Superior temporal gyrus (tissue), 1 donor: Measurements from ENCODE around the gene ADAMTS15.

Experiments used
- DNase-seq: peaks from one replicate; pipeline ENCODE4 v3.0.0-alpha.2; 2016; ENCODE audit errors: extremely low spot score

The ADAMTS15 gene

DNA sequence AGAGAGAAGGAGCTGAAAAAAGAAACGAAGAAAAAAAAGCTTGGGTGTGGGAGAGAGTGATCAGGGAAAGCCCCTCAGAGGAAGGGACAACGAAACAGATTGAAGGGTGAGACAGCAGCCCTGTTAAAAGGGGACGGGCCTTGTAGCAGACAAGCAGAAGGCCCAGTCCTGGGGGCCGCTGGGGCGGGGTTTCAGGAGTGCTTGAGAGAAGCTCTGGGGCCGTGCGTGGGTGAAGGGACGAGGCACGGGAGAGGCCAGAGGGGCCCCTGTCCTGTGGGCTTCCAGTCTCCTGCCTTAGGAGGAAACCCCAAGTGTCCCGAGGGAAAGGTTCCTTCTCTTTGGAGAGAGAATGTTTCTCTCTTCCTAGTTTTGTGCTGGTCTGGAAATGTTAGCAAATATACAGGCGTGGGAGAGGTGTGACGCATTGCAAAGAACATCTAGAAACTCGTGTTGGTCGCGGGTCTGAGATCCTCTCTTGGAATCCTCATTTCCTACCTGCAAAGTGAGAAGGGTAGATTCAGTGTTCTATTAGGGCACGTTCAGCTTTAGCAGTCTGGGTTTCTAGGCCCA, 28.6 kb downstream of the ADAMTS15 start:
- DNase-seq: peak; percentile 18

DNA sequence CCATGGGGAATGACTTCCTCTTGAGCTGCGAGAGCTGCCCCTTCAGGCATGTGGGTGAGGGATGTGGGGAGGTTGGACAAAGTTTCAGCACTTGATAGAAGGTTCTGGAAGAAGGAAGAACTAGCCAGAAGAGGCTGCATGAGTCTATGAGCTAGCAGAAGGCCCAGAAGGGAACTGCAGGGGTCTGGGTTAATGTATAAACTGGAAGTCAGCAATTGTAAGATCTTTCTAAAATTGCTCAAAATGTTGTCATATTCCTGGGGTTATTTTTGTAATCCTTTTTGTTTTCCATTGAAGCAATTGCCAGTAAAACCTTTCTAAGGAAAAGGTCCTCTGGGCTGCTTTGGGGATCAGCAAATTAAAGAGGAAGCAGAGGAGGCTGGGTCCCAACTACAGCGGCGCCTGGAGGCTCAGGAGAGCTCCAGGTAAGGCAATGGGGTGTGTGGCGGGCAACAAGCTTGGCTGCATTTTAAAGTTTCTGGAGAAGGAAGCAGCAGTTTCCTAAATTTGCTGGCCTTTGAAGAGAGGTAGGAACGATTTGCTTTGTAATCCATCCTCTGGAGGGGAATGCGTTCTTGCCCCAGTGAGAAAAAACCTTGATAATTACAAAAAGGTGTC, 29.2 kb downstream of the ADAMTS15 start:
- no peak for DNase-seq

DNA sequence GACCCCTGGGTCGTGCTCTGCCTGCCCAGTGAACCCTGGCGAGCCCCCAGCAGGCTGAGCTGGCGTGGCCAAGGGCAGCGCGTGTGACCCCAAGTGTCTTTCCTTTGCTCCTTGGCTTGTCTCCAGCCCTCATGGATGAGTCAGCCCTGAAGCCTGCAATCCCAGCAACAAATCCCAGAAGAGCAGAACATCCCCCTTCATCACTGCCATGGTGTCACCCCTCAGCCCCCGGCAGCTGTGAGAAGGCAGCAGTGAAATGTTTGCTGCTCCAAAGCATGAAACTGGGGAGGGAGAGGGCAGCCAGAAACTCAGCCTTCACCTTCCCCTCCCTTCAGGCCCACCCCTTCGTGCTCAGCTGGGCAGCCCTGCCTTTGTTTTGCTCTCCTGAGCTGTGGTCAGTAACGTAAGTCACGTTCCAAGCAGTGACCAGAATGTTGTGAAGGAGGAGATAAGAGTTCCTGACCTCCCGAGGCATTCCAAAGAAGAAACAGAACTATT, 29.8 kb downstream of the ADAMTS15 start:
- DNase-seq: no peak

DNA sequence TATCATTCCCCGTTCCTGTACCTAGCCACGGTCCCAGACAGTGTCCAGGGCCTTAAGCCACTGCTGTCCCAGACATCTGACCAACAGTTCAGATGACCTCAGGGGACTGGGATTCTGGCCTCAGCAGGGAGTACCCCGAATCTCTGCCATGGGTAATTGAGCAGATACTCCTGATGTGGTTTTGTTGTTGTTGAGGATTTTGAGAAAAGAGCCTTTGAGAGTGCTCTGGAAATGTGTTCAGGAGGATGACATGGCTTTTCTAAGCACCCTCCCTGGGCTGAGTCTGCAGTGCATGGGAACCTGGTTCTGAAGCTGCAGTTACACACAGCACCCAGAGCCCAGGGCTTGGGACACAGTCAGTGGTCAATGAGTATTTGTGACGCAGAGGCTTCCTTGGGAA, 30.4 kb downstream of the ADAMTS15 start:
- no peak for DNase-seq

DNA sequence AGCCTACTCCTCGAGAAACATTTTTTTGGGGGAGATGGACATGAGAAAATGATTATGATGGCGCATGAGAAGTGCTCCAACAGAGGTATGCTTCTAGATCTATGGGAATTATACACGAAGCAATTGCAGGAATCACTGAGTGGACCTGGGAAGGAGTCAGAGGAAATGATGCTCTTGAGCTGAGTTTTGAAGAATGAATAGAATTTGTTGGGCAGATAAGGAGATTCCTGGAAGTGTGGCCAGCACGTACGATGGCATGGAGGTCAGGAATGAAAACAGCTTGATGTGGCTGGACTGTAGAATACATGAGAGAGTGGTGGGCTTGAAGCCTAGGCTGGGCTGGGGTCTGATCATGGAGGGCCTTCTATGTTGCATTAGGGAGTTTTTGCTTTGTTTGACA, 31.7 kb downstream of the ADAMTS15 start:
- DNase-seq: no peak

DNA sequence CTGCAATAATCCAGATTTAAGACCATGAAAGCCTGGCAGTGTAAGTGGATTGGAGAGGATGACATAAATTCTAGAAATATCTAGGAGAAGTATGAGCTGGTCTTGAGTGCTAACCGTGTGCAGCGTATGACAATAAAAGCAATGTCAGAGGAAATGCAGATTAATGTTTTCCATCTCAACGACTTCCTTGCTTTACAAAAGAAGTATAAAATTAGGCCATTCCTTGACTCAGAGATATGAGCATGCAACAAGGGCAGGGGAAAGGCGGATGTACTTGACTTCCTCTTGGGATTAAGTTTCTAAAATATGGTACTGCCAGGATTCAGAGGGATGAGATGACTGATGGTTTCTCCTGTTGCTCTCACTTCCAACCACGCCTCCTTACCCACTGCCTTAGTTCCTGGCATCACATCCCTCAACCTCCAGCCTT, 32.3 kb downstream of the ADAMTS15 start:
- no peak for DNase-seq

DNA sequence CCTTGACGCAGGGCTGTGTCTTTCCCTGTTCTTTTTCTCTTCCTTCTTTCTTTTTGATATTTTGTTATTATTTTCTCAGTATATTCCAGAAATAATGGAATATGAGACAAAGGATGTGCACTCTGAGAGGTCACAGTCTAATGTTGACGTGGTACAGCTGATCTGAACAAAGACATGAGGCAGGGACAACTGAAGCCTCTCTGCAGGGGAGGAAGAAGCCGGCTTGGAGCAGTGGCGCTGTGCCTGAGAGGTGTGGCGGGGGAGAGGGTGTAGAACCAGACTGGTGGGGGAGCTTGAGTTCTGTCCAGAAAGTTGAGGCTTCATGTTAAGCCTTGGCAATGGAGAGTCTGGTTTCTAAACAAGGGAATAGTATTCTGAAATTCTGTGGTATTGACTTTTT, 34.7 kb downstream of the ADAMTS15 start:
- DNase-seq: no peak

DNA sequence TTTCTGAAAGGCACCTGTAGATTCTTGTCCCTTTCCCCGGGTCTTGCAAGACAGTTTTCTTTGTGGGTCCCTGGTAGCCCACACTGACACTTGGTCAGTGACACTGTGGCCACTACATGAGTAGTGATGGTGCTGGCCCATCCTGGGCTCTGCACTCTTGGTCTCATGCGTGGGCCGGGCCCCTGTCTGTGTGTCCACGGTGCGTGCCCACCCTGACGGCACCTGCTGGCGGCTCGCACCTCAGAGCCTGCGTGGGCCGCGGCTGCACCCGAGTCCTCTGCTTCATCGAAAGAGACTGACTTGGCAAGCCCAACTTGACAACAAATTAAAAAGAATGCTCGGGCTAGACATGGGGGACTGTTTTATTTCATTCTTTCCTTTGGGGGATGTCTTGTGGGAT, 37.5 kb downstream of the ADAMTS15 start:
- no peak for DNase-seq

DNA sequence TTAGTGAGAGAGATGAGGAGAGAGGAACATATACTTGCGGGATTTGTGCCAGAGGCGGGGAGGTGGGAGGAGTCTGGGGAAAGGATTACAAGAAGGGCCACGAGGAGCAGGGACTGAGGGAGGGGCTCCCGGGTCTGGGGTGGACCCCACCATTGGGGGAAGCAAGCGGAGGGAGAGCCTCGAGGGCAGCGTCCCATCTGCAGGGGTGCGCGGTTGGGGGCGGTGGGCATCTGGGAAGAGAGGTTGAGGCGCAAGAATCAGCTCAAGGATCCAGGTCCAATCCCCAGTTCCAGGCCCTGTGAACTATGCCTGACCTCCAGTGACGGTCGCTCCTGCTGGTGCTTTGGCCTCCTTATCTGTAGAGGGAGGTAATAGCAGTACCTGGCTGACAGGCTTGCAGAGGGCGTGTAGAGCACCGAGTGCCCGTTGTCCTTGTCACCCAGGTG, 38.0 kb downstream of the ADAMTS15 start:
- DNase-seq: no peak

DNA sequence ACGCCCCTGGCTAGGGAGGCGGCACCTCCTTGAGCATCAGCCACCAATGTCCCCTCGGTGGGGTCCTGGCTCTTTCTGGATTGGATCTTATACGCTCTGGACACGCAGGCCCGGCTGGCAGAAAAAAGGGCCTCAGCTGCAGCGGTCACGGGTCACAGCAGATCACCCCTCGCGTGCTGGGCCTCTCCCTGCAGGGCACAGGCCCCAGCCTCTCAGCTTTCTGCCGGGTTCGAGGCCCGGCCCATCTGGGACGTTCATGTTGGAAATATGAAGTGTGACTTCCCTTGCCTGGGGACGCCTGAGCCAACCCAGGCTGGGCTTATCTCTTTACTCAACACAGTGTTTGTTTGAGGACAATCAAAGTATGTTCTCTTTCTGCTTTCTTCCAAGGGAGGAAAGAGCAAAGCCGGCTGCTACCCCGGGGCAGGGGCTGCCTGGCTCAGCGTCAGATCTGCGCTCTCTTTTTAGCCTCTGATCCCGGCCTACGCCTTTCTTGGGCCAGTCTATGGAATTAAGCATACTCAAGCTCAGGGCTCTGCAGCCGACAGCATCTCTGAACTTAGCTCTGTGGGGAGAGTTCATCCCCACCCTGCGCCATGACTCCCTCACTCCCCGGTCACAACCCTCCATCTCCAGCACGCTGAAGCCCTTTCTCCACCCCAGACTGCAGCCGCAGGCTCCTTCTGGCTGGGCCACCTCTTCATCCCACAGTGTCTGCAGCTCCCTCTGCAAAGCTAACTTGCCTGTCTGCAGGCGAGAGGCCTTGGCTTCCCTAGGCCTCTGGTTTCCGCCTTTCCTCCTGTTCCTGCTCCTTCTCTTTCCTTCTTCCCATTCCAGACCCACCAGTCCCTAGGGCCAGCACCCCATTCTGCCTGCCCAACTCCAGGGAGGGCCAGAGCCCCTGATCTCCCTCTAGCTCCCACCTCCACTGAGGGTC, 38.8 kb downstream of the ADAMTS15 start:
- no peak for DNase-seq

DNA sequence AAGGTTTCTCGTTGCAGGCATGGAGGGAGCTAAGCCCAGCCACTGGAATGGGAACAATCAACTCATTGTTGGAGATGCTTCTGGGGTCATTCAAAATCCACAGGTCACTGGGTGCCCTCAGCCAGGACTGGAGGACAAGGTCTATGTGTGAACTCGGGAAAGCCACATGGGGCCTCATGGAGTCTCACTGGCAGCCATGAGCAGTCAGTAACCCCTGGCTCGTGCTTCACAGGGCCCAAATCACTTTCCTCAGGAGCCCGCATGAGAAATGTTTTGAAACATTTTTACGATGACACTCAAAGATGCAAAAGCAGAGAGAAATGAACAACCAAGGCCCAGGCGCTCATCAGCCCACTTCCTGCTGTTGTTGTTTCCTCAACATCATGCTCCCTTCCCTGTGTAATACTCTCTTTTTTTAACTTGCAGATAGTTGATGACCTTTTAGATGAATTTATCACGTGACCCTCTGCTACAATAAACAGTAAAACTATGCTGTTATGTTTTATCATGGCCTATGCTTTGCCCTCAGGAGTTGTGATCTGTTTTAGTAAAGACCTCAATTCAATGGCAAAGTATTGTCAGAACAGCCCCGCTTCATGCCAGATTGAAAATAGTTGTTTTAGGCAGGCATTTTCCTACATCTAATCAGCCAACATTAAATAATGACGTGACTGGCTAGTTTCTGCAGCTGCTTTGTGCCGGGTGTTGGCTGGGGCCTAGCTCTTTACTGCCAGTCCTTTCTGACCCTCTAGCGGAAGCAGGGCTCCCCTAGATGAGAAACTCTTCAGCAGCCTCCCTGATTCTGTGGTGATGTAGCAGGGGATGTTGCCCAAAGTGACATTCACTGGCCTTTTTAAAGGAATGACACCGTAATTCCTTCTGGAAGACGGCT, 39.7 kb downstream of the ADAMTS15 start:
- DNase-seq: no peak

DNA sequence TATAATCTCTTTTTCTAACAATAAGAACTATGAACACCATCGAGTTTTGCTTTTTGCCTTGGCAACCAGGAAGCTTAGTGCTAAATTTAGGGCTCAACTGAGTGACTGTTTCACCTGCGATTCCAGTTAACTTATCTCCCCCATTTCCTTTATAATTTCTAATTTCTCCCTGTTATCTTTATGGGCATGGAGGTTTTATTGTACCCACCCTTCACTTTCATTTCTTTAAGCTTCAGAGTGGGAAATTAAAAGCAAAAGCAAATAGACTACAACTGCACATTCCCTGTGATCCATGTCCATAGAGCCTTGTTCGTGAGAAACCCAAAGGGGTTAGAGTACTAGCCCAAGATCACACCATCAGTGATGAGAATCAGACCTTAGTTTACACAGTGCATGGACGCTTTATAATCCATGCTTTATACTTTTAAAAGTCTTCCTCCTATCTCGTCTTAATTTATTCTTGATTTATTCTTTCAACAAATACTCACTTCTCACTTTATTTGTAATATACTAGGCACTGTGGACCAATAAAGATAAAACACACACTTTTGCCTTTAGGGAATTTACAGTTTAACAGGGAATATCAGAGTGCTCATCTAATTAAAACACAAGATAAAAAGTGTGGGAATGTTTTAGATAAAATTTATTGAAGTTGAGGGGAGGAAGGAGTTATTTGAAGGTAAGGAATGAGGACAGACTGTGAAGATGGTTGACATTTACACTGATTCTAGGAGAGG, 40.6 kb downstream of the ADAMTS15 start:
- DNase-seq: no peak

DNA sequence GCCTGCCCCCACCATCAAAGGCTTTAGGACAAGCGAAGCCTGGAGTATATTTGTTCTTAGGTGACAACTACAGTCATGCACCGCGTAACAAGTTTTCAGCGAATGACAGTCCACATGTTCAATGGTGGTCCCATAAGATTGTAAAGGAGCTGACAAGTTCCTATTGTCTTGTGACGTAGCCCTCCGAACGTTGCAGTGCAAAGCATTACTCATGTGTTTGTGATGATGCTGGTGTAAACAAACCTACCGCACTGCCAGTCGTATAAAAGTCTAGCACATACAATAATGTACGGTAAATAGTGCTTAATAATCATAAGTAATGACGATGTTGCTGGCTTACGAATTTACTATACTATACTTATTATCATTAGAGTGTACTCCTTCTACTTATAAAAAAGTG, 41.3 kb downstream of the ADAMTS15 start:
- no peak for DNase-seq

DNA sequence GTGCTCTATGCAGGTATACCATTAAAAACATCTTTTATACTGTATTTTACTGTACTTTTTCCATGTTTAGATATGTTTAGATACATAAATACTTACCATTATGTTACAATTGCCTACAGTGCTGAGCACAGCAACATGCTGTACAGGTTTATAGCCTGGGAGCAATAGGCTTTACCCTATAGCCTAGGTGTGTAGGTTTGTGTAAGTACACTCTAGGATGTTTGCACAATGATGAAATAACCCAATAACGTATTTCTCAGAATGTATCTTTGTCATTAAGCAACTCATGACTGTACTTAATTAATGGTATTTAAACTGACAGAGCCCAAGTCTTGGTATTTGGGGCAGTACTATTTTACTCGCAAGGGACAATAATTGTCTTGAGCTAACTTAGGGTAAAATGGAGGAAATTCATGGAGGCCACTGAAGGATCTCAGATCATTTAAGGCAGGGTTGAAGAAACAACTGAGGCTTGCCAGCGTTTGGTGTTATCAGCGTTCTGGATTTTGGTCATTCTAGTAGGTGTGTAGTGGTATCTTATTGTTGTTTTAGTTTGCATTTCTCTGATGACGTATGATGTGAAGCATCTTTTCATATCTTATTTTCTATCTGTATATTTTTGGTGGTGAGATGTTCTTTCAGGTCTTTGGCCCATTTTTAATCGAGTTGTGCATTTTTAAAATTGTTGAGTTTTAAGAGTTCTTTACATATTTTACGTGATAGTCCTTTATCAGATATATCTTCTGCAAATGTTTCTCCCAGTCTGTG, 42.4 kb downstream of the ADAMTS15 start:
- DNase-seq: no peak

DNA sequence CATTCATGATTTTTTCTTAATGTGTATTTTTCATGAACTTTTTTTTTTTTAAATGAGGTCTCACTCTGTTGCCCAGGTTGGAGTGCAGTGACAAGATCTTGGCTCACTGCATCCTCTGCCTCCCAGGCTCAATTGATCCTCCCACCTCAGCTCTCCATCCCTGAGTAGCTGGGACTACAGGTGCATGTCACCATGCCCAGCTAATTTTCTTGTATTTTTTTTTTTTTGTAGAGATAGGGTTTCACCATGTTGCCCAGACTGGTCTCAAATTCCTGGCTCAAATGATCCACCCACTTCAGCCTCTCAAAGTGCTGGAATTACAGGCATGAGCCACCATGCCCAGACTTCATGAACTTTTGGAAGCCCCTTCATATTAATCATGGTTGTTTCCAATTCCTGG, 49.7 kb downstream of the ADAMTS15 start:
- DNase-seq: no peak

DNA sequence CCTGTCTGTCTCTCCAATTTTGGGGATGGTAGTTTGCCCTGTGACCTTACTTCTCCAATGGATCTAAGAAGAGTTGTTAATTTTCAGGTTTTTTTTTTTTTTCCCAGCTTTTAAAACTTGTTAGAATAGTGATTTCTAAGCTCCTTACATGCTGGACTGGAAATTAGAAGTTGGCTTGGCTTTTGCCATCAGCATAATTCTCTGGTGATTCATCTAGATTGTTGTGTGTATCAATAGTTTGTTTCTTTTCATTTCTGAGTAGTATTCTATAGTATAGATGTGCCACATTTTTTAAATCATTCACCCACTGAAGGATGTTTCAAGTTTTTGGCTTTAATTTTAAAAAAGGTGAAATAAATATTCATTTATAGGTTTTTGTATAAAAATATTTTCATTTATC, 51.4 kb downstream of the ADAMTS15 start:
- no peak for DNase-seq

DNA sequence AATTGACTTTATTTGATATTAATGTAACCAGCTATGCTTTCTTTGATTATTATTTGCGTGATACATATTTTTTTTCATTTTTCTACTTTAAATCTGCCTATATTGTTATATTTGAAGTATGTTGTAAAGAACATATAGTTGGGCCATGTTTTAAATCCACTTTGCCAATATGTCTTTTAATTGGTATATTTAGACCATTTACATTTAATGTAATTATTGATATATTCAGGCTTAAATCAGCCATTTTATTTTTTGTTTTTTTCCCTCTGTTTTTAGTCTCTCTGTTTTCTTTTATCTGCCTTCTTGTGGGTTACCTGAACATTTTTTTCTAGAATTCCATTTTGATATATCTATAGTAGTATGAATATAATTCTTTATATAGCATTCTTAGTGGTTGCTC, 55.9 kb downstream of the ADAMTS15 start:
- DNase-seq: no peak

DNA sequence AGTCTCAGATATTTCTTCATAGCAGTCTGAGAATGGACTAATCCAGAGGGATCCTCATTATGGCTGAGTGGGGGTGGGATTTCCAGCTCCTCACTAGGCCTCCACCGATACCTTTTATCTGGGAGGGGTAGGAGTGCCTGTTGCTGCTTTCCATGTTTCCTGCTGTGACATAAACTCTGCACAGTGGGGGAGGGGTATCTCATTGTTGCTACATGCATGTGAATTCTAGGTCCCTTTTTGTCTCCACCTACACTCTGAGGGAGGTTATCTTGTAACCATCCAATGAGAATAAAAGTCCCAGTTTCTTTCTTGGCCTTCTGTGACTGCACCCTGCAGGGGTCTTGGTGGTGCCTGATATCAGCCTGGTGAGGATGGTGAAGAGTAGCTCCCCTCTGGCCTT, 60.5 kb downstream of the ADAMTS15 start:
- no peak for DNase-seq

DNA sequence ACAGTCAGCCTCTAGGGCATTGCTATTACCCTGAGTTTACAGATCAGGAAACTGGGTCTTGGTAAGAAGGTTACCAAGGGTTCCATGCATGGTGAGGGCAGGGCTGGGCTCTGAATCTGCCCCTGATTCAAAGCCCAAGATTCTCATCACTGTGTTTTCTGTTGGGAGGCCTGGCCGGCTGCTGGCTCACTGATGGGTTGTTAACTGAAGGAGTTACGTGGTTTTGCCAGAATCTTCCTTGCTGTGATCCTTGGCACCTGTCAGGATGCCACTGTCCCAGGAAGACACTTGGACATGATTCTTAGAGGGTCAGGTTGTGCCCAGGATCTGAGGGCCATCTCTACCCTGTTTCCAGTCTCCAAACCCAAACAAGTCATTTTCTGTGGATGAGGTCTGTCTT, 61.5 kb downstream of the ADAMTS15 start:
- no peak for DNase-seq

DNA sequence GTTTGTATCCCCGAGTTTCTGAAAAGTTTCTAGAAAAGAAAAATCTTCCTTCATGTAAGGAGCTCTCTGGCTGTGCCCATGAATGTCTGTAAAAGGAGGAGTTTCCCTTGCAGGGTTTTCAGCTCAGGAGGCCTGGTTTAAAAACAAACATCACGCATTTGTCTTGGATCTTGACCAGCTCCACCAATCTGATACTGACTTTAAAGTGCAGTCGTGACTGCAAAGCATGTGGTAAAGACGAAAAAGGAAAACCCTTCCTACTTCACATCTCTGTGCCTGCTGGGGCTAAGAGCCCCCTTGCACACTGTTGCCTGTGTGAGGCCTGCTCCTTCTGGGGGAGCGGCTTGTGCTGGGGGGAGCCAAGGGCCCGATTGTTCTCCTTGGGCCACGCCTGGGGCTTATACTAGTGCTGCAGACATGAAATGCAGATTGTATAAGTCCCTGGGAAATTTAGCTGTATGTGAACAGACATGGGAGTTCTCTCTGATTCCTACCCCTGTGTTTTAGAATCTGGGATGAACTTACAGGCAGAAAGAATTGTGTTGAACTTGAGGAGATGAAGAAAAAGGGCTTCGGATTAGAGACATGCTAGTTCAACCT, 62.1 kb downstream of the ADAMTS15 start:
- no peak for DNase-seq
